Esophagus squamous epithelium (tissue), 5 donors: ENCODE results near the gene ZNHIT2. TPM values are rescaled to one million over a fixed set of nuclear protein-coding genes. Genes with fewer than 3 reads are reported as not detected.

ENCODE experiments used
- DNase-seq: peaks from one replicate; lab custom pipeline; 2025; lab: John Stamatoyannopoulos, UW
- H3K27ac ChIP-seq, 4 donors: fragments of 200-600 bp; sonication (generic); one replicate each; pipeline ENCODE4 v1.5.1; 2016 to 2019; ENCODE audit warnings: mild to moderate bottlenecking in 1 of 4
- H3K27me3 ChIP-seq, 4 donors: fragments of 200-600 bp; sonication (generic); 1 replicate in 3 of 4; 2 replicates in 1 of 4; pipeline versions ENCODE4 v1.5.1 to v1.6.0; 2017 to 2021; ENCODE audit warnings: antibody characterized with exemption in 1 of 4
- H3K36me3 ChIP-seq, 3 donors: fragments of 200-600 bp; sonication (generic); one replicate each; pipeline ENCODE4 v1.5.1; 2016 to 2019
- H3K4me1 ChIP-seq, 3 donors: fragments of 200-600 bp; sonication (generic); one replicate each; pipeline ENCODE4 v1.5.1; 2017 to 2019
- H3K4me3 ChIP-seq, 4 donors: fragments of 200-600 bp; sonication (generic); 1 replicate in 3 of 4; 2 replicates in 1 of 4; pipeline ENCODE4 v1.5.1; 2016 to 2019; ENCODE audit warnings: mild to moderate bottlenecking in 2 of 4, moderate library complexity in 1 of 4
- H3K9me3 ChIP-seq, 3 donors: fragments of 200-600 bp; sonication (generic); one replicate each; pipeline ENCODE4 v1.5.1; 2016 to 2019
- CTCF ChIP-seq, 6 experiments: fragments of 450-650 bp in 4 of 6; fragments of 200-600 bp in 2 of 6; sonication (generic) in 2 of 6; IDR thresholded peaks; one replicate each; pipeline ENCODE4 v1.5.1; 2016 to 2019; ENCODE audit warnings: antibody characterized with exemption in 6 of 6, mild to moderate bottlenecking in 4 of 6, moderate library complexity in 4 of 6
- POLR2A ChIP-seq, 4 donors: fragments of 450-650 bp; IDR thresholded peaks; one replicate each; pipeline ENCODE4 v1.6.1; 2017; ENCODE audit warnings: antibody characterized with exemption in 4 of 4, mild to moderate bottlenecking in 4 of 4, moderate library complexity in 3 of 4
- WGBS, 2 donors: methylation state at CpG; one replicate each; pipeline ENCODE4 v1.1.5; 2018; 5-methylcytosine and 5-hydroxymethylcytosine counted together
- intact Hi-C: fragments of 100-400 bp; cut with DNase I; formaldehyde crosslinking; loops from one replicate; pipeline ENCODE4 v1.15.0; 2022
- total RNA-seq, 4 donors: library from RNA; depleted of rRNA; stranded (reverse); fragments of >200 nt; gene quantifications; one replicate each; pipeline ENCODE4 v1.1.0, GENCODE V29; 2016
- donor health status: DM: yes; HTN: yes; CAD: no.

The ZNHIT2 gene
- total RNA-seq, 4 donors from 2014 or later: 12.4 to 17.0 (median 16.5) TPM

- H3K27me3 ChIP-seq: no peaks in the 10 kb centered on the region
- no peak for DNase-seq
- no peaks in the 10 kb centered on the region for H3K9me3 ChIP-seq
- H3K36me3 ChIP-seq: no peaks in the 10 kb centered on the region
- intact Hi-C loops: no loop called here
- 80 to 82% methylated on average over 3 of the region's 3 CpGs for WGBS, 2 donors
- H3K4me1 ChIP-seq: peaks cover 0 to 2% (median 1%) of the 10 kb centered on the region in 3 donors
- H3K4me3 ChIP-seq: no peak overlapping the region
- H3K27ac ChIP-seq: no peak overlapping the region
- TF ChIP-seq POLR2A (IDR thresholded peaks at IDR 0.05) (no peak), CTCF (IDR thresholded peaks at IDR 0.05) (no peak)
Observed at GRCh38 chr11:65160643-65161042, 43.1 kb upstream of the ZNHIT2 start.

GRCh38 chr11:65159012-65159411 lies 41.5 kb upstream of the ZNHIT2 start:
- TF ChIP-seq POLR2A (IDR thresholded peaks at IDR 0.05) (no peak), CTCF (IDR thresholded peaks at IDR 0.05) (no peak)
- 67 to 71% methylated on average over 5 of the region's 5 CpGs for WGBS, 2 donors

GRCh38 chr11:65157336-65157735 lies 39.8 kb upstream of the ZNHIT2 start:
- no peak overlapping the region for H3K4me3 ChIP-seq
- intact Hi-C loops: no loop called here
- H3K27ac ChIP-seq: no peak overlapping the region
- no peaks in the 10 kb centered on the region for H3K36me3 ChIP-seq
- 76 to 83% methylated on average over 3 of the region's 3 CpGs for WGBS, 2 donors
- H3K27me3 ChIP-seq: no peaks in the 10 kb centered on the region
- TF ChIP-seq POLR2A (IDR thresholded peaks at IDR 0.05) (no peak), CTCF (IDR thresholded peaks at IDR 0.05) (no peak)
- no peak for DNase-seq
- no peaks in the 10 kb centered on the region for H3K9me3 ChIP-seq
- H3K4me1 ChIP-seq: peaks cover 0 to 7% (median 0%) of the 10 kb centered on the region in 3 donors

More at GRCh38 chr11:65159012-65159411, 41.5 kb upstream of the ZNHIT2 start:
- no peaks in the 10 kb centered on the region for H3K4me1 ChIP-seq
- H3K27me3 ChIP-seq: no peaks in the 10 kb centered on the region
- intact Hi-C loops: no loop called here
- DNase-seq: no peak
- no peak overlapping the region for H3K4me3 ChIP-seq
- no peak overlapping the region for H3K27ac ChIP-seq
- no peaks in the 10 kb centered on the region for H3K9me3 ChIP-seq
- no peaks in the 10 kb centered on the region for H3K36me3 ChIP-seq

- Histone ChIP-seq H3K36me3 (no peaks in the 10 kb centered on the region), H3K27me3 (no peaks in the 10 kb centered on the region), H3K27ac (no peak overlapping the region), H3K4me1 (peaks cover 0 to 10% (median 0%) of the 10 kb centered on the region in 3 donors), H3K9me3 (no peaks in the 10 kb centered on the region), H3K4me3 (no peak overlapping the region)
- intact Hi-C loops: no loop called here
- WGBS, 2 donors: 80 to 100% methylated on average over 1 of the region's 3 CpGs
- no peak for DNase-seq
- TF ChIP-seq CTCF (IDR thresholded peaks at IDR 0.05): no peak
- TF ChIP-seq POLR2A (IDR thresholded peaks at IDR 0.05): no peak
Observed at GRCh38 chr11:65156926-65157325, 39.4 kb upstream of the ZNHIT2 start.

GRCh38 chr11:65156256-65156655 lies 38.8 kb upstream of the ZNHIT2 start:
- TF ChIP-seq CTCF (IDR thresholded peaks at IDR 0.05): no peak
- 95 to 100% methylated on average over 3 of the region's 3 CpGs for WGBS, 2 donors
- no peak overlapping the region for H3K4me3 ChIP-seq
- H3K4me1 ChIP-seq: peaks cover 0 to 16% (median 6%) of the 10 kb centered on the region in 3 donors
- intact Hi-C loops: no loop called here
- H3K9me3 ChIP-seq: no peaks in the 10 kb centered on the region
- H3K27me3 ChIP-seq: no peaks in the 10 kb centered on the region
- no peaks in the 10 kb centered on the region for H3K36me3 ChIP-seq
- DNase-seq: no peak
- no peak overlapping the region for H3K27ac ChIP-seq
